Jurkat, Clone E6-1 (cell line): ENCODE results near the gene SIGLEC12.

ENCODE experiments used
- DNase-seq: peaks from one replicate; pipeline ENCODE4 v3.0.0-alpha.2; 2011; ENCODE audit warnings: low read depth, low spot score
- H3K4me3 ChIP-seq: 2 replicates; pipeline ENCODE4 v1.5.1; 2011; ENCODE audit warnings: mild to moderate bottlenecking, low read length, control low read depth, moderate library complexity

The SIGLEC12 gene

GRCh38 chr19:51490676-51491075 is 10.9 kb downstream of the SIGLEC12 start:
- no peak overlapping the region for H3K4me3 ChIP-seq
- DNase-seq = no peak

GRCh38 chr19:51489113-51489512 is 12.5 kb downstream of the SIGLEC12 start:
- no peak overlapping the region for H3K4me3 ChIP-seq
- no peak for DNase-seq

- DNase-seq = no peak
- no peak overlapping the region for H3K4me3 ChIP-seq
Measured at GRCh38 chr19:51488491-51488890, 13.1 kb downstream of the SIGLEC12 start.

GRCh38 chr19:51485960-51486660 is 15.5 kb downstream of the SIGLEC12 start:
- DNase-seq = no peak
- H3K4me3 ChIP-seq = no peak overlapping the region

- no peak overlapping the region for H3K4me3 ChIP-seq
- no peak for DNase-seq
Measured at GRCh38 chr19:51480590-51480989, 21.0 kb downstream of the SIGLEC12 start.

- DNase-seq = no peak
- no peak overlapping the region for H3K4me3 ChIP-seq
Measured at GRCh38 chr19:51479531-51480331, 21.9 kb downstream of the SIGLEC12 start.

GRCh38 chr19:51478381-51479234 is 23.0 kb downstream of the SIGLEC12 start, which contains the start of gene CEACAM18:
CEACAM18 (plus strand) TSS chr19:51478539.
- H3K4me3 ChIP-seq = no peak within 1 kb of the TSS
- no peak for DNase-seq

GRCh38 chr19:51477344-51477743 is 24.3 kb downstream of the SIGLEC12 start:
- DNase-seq = no peak
- no peak overlapping the region for H3K4me3 ChIP-seq

- DNase-seq = no peak
- no peak overlapping the region for H3K4me3 ChIP-seq
Measured at GRCh38 chr19:51476164-51476563, 25.4 kb downstream of the SIGLEC12 start.

GRCh38 chr19:51473009-51473707 is 28.4 kb downstream of the SIGLEC12 start:
- DNase-seq = peak; percentile 71
- H3K4me3 ChIP-seq = no peak overlapping the region

- no peak overlapping the region for H3K4me3 ChIP-seq
- no peak for DNase-seq
Measured at GRCh38 chr19:51472607-51473006, 29.0 kb downstream of the SIGLEC12 start.

GRCh38 chr19:51471527-51471926 is 30.1 kb downstream of the SIGLEC12 start:
- H3K4me3 ChIP-seq = no peak overlapping the region
- DNase-seq = no peak

- no peak overlapping the region for H3K4me3 ChIP-seq
- no peak for DNase-seq
Measured at GRCh38 chr19:51470966-51471365, 30.6 kb downstream of the SIGLEC12 start.

- DNase-seq = no peak
- H3K4me3 ChIP-seq = no peak overlapping the region
Measured at GRCh38 chr19:51469629-51470028, 32.0 kb downstream of the SIGLEC12 start.

- no peak overlapping the region for H3K4me3 ChIP-seq
- DNase-seq = no peak
Measured at GRCh38 chr19:51469162-51469561, 32.4 kb downstream of the SIGLEC12 start.

- peak overlapping the region; percentile 38 for H3K4me3 ChIP-seq
- no peak for DNase-seq
Measured at GRCh38 chr19:51468545-51468920, 33.1 kb downstream of the SIGLEC12 start.

- H3K4me3 ChIP-seq = peak overlapping the region; percentile 38
- DNase-seq = peak; percentile 61
Measured at GRCh38 chr19:51467864-51468544, 33.6 kb downstream of the SIGLEC12 start.

- no peak overlapping the region for H3K4me3 ChIP-seq
- no peak for DNase-seq
Measured at GRCh38 chr19:51466723-51467122, 34.9 kb downstream of the SIGLEC12 start.
